Breast epithelium (tissue), 4 donors: ENCODE measurements around the gene FRMD4A. TPM values are rescaled to one million over a fixed set of nuclear protein-coding genes. Genes with fewer than 3 reads are reported as not detected.

Source experiments
- DNase-seq, 2 donors: peaks; one replicate each; pipeline ENCODE4 v3.0.0-alpha.2; 2019; ENCODE audit warnings: low spot score in 2 of 2
- H3K27ac ChIP-seq, 2 donors: fragments of 200-600 bp; sonication (generic) in 1 of 2; one replicate each; pipeline ENCODE4 v1.5.1; 2016 to 2019; ENCODE audit warnings: mild to moderate bottlenecking in 1 of 2
- H3K27me3 ChIP-seq, 2 donors: fragments of 200-600 bp; sonication (generic) in 1 of 2; one replicate each; pipeline versions ENCODE4 v1.5.1 to v1.6.0; 2017 to 2019; ENCODE audit warnings: control low read depth in 1 of 2, mild to moderate bottlenecking in 1 of 2
- H3K36me3 ChIP-seq: fragments of 200-600 bp; one replicate; pipeline ENCODE4 v1.5.1; 2019
- H3K4me1 ChIP-seq, 2 donors: fragments of 200-600 bp; sonication (generic); one replicate each; pipeline ENCODE4 v1.5.1; 2016 to 2019; ENCODE audit warnings: control low read depth in 1 of 2
- H3K4me3 ChIP-seq, 3 donors: fragments of 200-600 bp; sonication (generic); 1 replicate in 2 of 3; 2 replicates in 1 of 3; pipeline ENCODE4 v1.5.1; 2016 to 2019; ENCODE audit warnings: mild to moderate bottlenecking in 3 of 3, moderate library complexity in 2 of 3
- H3K9me3 ChIP-seq, 2 donors: fragments of 200-600 bp; sonication (generic) in 1 of 2; one replicate each; pipeline ENCODE4 v1.5.1; 2016 to 2019; ENCODE audit warnings: control low read depth in 1 of 2
- POLR2A ChIP-seq: fragments of 450-650 bp; IDR thresholded peaks from one replicate; pipeline ENCODE4 v1.6.1; 2016; ENCODE audit warnings: antibody characterized with exemption, mild to moderate bottlenecking, moderate library complexity
- POLR2AphosphoS5 ChIP-seq, 3 donors: sonication (generic); formaldehyde crosslinking; IDR thresholded peaks; one replicate each; pipeline ENCODE4 v1.6.1; 2017; ENCODE audit warnings: antibody characterized with exemption in 3 of 3
- intact Hi-C: fragments of 100-400 bp; cut with DNase I; formaldehyde crosslinking; loops from one replicate; pipeline ENCODE4 v1.15.1; 2023; ENCODE audit warnings: low total_unique reads
- total RNA-seq, 3 donors: library from RNA; depleted of rRNA; stranded (reverse); fragments of >200 nt; gene quantifications; one replicate each; pipeline ENCODE4 v1.1.0, GENCODE V29; 2016
- TF ChIP-seq, protein P1 (sequence below), 3 donors: fragments of 450-650 bp; IDR thresholded peaks; one replicate each; pipeline ENCODE4 v1.5.1; 2016 to 2017; ENCODE audit warnings: antibody characterized with exemption in 3 of 3, mild to moderate bottlenecking in 3 of 3, moderate library complexity in 3 of 3

The FRMD4A gene
- total RNA-seq, 3 donors from 2014 or later, result 27.5 to 107 (median 34.4) TPM

DNA sequence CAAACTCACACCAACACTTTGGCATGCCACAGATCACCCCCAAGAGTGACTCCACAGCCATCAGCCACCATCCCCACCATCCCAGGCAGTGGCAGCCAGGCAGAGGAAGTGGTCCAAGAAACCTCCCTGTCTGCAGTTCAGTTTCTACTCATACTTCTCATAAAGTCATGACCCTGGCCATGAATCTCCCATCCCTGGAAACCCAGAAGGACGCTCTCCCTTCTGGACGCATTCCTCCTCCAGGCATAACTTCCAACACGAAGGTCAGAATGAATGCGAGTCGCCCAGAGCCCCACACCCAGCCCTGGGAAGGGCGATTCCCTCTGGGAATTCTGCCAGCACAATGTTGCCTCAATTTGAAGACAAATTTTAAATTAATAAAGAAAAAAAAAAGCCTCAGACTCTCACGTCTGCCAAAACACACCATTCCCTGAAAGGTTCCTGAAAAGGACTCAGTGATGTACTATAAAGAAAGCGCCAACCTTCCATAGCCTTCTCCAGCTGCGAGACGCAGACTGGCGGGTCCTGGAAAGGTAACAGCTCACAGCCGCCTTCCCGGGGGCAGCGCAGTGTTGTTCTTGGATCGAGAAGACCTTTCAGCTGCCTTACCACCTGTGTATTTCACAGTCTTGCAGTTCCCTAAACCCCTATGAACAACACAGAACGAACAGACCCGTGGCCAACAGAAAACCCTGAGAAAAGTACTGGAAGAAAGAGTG lies 307.6 kb downstream of the FRMD4A start:
- intact Hi-C loops, result no loop called here

DNA sequence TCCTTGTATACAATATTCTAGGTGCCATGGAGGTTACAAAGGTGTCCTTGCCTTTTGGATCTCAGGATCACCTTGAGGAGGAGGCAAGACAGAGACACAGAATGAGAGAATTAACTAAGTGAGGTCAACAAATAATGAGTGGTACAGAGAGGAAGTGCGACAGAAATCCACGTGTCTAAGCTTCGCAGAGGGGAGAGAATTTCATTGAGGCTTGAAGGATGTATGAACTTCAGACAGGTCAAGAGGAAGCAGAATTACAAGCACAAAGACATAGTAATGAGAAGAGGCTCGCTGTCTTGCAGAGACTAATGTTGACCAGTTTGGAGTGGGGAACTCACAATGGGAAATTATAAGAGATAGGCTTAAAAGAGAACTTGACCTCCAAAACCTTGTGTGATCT lies 308.7 kb downstream of the FRMD4A start:
- TF ChIP-seq, protein P1, sequence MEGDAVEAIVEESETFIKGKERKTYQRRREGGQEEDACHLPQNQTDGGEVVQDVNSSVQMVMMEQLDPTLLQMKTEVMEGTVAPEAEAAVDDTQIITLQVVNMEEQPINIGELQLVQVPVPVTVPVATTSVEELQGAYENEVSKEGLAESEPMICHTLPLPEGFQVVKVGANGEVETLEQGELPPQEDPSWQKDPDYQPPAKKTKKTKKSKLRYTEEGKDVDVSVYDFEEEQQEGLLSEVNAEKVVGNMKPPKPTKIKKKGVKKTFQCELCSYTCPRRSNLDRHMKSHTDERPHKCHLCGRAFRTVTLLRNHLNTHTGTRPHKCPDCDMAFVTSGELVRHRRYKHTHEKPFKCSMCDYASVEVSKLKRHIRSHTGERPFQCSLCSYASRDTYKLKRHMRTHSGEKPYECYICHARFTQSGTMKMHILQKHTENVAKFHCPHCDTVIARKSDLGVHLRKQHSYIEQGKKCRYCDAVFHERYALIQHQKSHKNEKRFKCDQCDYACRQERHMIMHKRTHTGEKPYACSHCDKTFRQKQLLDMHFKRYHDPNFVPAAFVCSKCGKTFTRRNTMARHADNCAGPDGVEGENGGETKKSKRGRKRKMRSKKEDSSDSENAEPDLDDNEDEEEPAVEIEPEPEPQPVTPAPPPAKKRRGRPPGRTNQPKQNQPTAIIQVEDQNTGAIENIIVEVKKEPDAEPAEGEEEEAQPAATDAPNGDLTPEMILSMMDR (IDR thresholded peaks at IDR 0.05), result no peak
- TF ChIP-seq POLR2AphosphoS5 (IDR thresholded peaks at IDR 0.05) (no peak), POLR2A (no peak)
- Histone ChIP-seq H3K36me3 (no peaks in the 10 kb centered on the region), H3K27ac (no peak overlapping the region), H3K4me3 (no peak overlapping the region), H3K4me1 (no peaks in the 10 kb centered on the region), H3K9me3 (no peaks in the 10 kb centered on the region), H3K27me3 (peaks cover 0 to 5% of the 10 kb centered on the region in 2 donors)
- no peak for DNase-seq
- intact Hi-C loops, result no loop called here

More for the DNA sequence above, 307.6 kb downstream of the FRMD4A start:
- H3K4me1 ChIP-seq, result no peaks in the 10 kb centered on the region
- TF ChIP-seq POLR2A, result no peak
- no peak for DNase-seq
- no peaks in the 10 kb centered on the region for H3K36me3 ChIP-seq
- H3K27ac ChIP-seq, result no peak overlapping the region
- peak overlapping the region in 1 of 3 donors; percentile 10 for H3K4me3 ChIP-seq
- no peaks in the 10 kb centered on the region for H3K9me3 ChIP-seq
- peaks cover 0 to 5% of the 10 kb centered on the region in 2 donors for H3K27me3 ChIP-seq

DNA sequence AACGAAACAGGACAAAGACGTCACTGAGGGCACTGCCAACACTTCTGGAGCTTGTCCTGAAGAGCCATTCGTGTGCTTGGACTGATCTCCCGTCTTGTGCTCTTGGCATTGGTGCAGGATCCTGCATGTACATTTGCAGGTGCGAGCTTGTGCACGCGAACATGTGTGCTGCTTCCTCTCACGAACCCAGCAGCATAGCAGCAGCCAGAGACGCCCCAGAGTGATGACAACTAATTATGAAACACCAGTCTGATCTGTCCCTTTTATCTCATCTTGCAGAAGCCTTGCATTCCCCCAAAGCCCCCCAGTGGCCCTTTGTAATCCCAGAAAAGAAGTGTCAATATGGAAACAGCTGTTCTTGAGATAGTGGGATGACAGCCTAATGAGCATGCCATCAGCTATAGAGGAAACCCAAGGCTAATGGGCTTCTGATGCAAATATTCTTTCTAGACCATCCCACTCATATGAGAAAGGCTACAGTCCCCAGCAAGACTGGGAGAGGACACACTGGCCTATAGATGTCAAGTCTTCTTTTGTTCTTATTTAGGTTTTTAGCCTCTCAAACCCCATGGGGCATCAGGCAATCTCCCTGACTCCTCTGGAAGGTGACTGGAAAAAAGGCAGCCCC lies 310.6 kb downstream of the FRMD4A start:
- Histone ChIP-seq H3K27ac (no peak overlapping the region), H3K27me3 (peaks cover 0 to 12% of the 10 kb centered on the region in 2 donors), H3K36me3 (no peaks in the 10 kb centered on the region), H3K4me3 (no peak overlapping the region), H3K4me1 (no peaks in the 10 kb centered on the region), H3K9me3 (no peaks in the 10 kb centered on the region)
- DNase-seq, result no peak
- TF ChIP-seq, protein P1 (IDR thresholded peaks at IDR 0.05), result no peak
- TF ChIP-seq POLR2AphosphoS5 (IDR thresholded peaks at IDR 0.05) (no peak), POLR2A (no peak)
- intact Hi-C loops, result no loop called here

DNA sequence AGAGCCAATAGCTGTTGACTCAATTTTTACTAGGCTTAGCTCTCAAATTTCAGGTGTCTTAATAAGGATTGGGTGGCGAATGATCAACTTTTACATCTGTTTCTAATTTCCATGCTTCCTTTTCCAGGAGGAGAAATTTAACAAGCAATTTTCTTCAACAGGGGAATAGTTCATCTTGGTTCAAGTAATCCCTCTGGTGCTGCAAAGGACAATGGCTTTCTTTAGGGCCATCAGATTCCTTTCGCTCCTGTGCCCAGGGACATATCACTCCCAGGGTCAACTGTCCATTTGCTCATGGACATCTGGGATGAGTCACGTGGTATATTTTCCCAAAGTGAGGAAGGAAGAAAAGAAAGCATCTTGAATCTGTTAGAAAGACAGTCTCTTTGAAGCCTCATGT lies 313.3 kb downstream of the FRMD4A start:
- intact Hi-C loops, result no loop called here
- TF ChIP-seq POLR2A (no peak), POLR2AphosphoS5 (IDR thresholded peaks at IDR 0.05) (no peak)
- TF ChIP-seq, protein P1 (IDR thresholded peaks at IDR 0.05), result no peak
- no peaks in the 10 kb centered on the region for H3K4me1 ChIP-seq
- no peak for DNase-seq
- no peaks in the 10 kb centered on the region for H3K9me3 ChIP-seq
- no peak overlapping the region for H3K27ac ChIP-seq
- H3K27me3 ChIP-seq, result peaks cover 0 to 7% of the 10 kb centered on the region in 2 donors
- no peak overlapping the region for H3K4me3 ChIP-seq
- H3K36me3 ChIP-seq, result no peaks in the 10 kb centered on the region

DNA sequence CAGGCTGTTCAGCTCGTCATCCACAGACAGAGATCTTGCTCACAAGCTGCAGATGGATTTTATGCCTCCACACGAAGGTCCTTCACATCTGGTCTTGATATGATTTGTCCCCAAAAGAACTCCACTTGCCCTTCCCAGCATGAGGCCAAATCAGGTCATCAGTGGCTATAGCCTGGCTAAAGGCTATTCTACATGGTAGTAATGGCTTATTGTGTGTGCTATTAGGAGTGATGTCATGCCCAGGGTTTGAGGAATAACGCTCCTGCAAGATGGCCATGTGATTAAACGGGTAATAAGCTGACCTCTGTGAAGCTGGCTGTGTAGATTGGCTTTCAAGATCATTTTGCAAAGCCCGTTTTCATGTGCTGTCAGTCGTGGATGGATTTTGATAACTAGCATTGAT lies 313.8 kb downstream of the FRMD4A start:
- H3K27ac ChIP-seq, result peak overlapping the region in 1 of 2 donors; percentile 7

More for the DNA sequence above, 313.8 kb downstream of the FRMD4A start:
- H3K4me1 ChIP-seq, result no peaks in the 10 kb centered on the region
- TF ChIP-seq, protein P1 (IDR thresholded peaks at IDR 0.05), result no peak
- TF ChIP-seq POLR2AphosphoS5 (IDR thresholded peaks at IDR 0.05), result no peak
- TF ChIP-seq POLR2A, result no peak
- intact Hi-C loops, result no loop called here
- no peak overlapping the region for H3K4me3 ChIP-seq
- no peaks in the 10 kb centered on the region for H3K9me3 ChIP-seq
- no peak for DNase-seq
- peaks cover 0 to 7% of the 10 kb centered on the region in 2 donors for H3K27me3 ChIP-seq
- H3K36me3 ChIP-seq, result no peaks in the 10 kb centered on the region
